ENCODE data around the gene RNF130. TPM values are rescaled to one million over a fixed set of nuclear protein-coding genes. Genes with fewer than 3 reads are reported as not detected.

The RNF130 gene
- total RNA-seq, 1 donor from 2014 or later: 183 TPM

- Mint-ChIP-seq H3K4me3 (no peak overlapping the region), H3K4me1 (peaks cover 17% of the 10 kb centered on the region), H3K36me3 (no peaks in the 10 kb centered on the region), H3K27ac (no peak overlapping the region), H3K9me3 (no peaks in the 10 kb centered on the region), H3K27me3 (ENCODE audit: insufficient read depth, low read depth) (peaks cover 4% of the 10 kb centered on the region)
- Histone ChIP-seq H3K9me3 (ENCODE audit: low read depth) (no peaks in the 10 kb centered on the region), H3K27me3 (no peaks in the 10 kb centered on the region), H3K4me2 (no peak overlapping the region), H3K9ac (no peak overlapping the region), H4K20me1 (ENCODE audit: low read depth) (no peaks in the 10 kb centered on the region), H2AFZ (replicated peaks) (no peak overlapping the region), H3K27ac (no peak overlapping the region), H3K4me3 (no peak overlapping the region), H3F3A (ENCODE audit: low read depth) (no peaks in the 10 kb centered on the region), H3K79me2 (ENCODE audit: low read depth) (no peaks in the 10 kb centered on the region), H3K36me3 (no peaks in the 10 kb centered on the region), H3K4me1 (peaks cover 17% of the 10 kb centered on the region)
- TF ChIP-seq CTCF (IDR thresholded peaks at IDR 0.05) (no peak), EZH2phosphoT487 (IDR thresholded peaks at IDR 0.05) (no peak), EZH2 (IDR thresholded peaks at IDR 0.05) (no peak)
- DNase-seq (ENCODE audit: low spot score): no peak
Measured at GRCh38 chr5:180113660-180114303, 42.2 kb upstream of the RNF130 start.

GRCh38 chr5:180112181-180112861, 40.8 kb upstream of the RNF130 start:
- Mint-ChIP-seq H3K36me3 (peaks cover 2% of the 10 kb centered on the region), H3K4me3 (no peak overlapping the region)

DNA sequence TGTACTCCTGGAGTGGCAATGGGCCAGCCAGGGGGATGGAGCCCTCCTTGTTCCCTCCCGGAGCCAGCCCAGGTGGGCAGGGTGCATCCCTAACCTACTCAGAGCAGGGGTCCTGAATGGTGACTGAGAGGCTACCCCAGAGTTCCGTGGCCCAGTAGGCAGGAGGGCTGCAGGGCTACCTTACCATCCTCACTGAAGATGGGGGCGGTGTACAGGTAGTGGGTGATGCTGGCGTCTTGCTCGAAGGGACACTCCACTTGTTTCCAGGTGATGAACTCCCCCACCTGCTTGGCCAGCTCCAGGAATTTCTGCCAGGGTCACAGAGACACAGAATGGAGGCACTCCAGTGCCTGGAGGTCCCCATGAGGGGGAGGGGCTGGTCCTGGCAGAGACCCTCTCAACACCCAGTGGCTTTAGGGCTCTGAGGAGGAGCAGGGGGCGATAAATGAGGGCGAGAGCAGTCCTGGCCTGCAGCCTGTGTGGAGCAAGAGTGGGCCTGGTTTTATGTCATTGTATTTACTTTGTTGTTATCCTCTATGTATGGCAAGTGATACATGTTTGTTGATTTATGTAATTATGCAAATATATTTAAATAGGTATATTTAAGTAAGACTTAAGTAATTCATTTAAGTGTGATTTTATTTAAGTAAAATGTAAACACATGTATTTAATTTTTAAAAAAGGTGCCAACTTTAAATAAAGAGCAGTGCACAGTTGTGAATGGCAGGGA, 39.9 kb upstream of the RNF130 start:
- Histone ChIP-seq H3K4me2 (no peak overlapping the region), H3K4me1 (peaks cover 13% of the 10 kb centered on the region), H3K9ac (no peak overlapping the region), H3K4me3 (no peak overlapping the region), H4K20me1 (ENCODE audit: low read depth) (no peaks in the 10 kb centered on the region), H3K79me2 (ENCODE audit: low read depth) (no peaks in the 10 kb centered on the region), H3K9me3 (ENCODE audit: low read depth) (peaks cover 9% of the 10 kb centered on the region), H3K36me3 (peaks cover 7% of the 10 kb centered on the region), H3K27me3 (no peaks in the 10 kb centered on the region), H3F3A (ENCODE audit: low read depth) (no peaks in the 10 kb centered on the region), H2AFZ (replicated peaks) (no peak overlapping the region), H3K27ac (no peak overlapping the region)
- Mint-ChIP-seq H3K4me3 (no peak overlapping the region), H3K4me1 (peaks cover 13% of the 10 kb centered on the region), H3K27ac (no peak overlapping the region), H3K27me3 (ENCODE audit: insufficient read depth, low read depth) (peaks cover 3% of the 10 kb centered on the region), H3K9me3 (peaks cover 13% of the 10 kb centered on the region), H3K36me3 (peaks cover 2% of the 10 kb centered on the region)
- no peak for DNase-seq (ENCODE audit: low spot score)
- no peak for TF ChIP-seq CTCF (IDR thresholded peaks at IDR 0.05)

More at GRCh38 chr5:180112181-180112861, 40.8 kb upstream of the RNF130 start:
- Mint-ChIP-seq H3K9me3 (peaks cover 5% of the 10 kb centered on the region), H3K27me3 (ENCODE audit: insufficient read depth, low read depth) (peaks cover 3% of the 10 kb centered on the region), H3K27ac (no peak overlapping the region), H3K4me1 (peaks cover 13% of the 10 kb centered on the region)
- no peak overlapping the region for H3K9ac ChIP-seq
- no peak overlapping the region for H3K4me2 ChIP-seq
- H3K9me3 ChIP-seq (ENCODE audit: low read depth): peaks cover under 1% of the 10 kb centered on the region
- no peaks in the 10 kb centered on the region for H3F3A ChIP-seq (ENCODE audit: low read depth)
- peaks cover 17% of the 10 kb centered on the region for H3K4me1 ChIP-seq
- H3K79me2 ChIP-seq (ENCODE audit: low read depth): no peaks in the 10 kb centered on the region
- H3K4me3 ChIP-seq: no peak overlapping the region
- H4K20me1 ChIP-seq (ENCODE audit: low read depth): no peaks in the 10 kb centered on the region
- H3K36me3 ChIP-seq: no peaks in the 10 kb centered on the region
- no peak for DNase-seq (ENCODE audit: low spot score)
- TF ChIP-seq EZH2 (IDR thresholded peaks at IDR 0.05) (no peak), EZH2phosphoT487 (IDR thresholded peaks at IDR 0.05) (no peak), CTCF (IDR thresholded peaks at IDR 0.05) (no peak)
- no peaks in the 10 kb centered on the region for H3K27me3 ChIP-seq
- no peak overlapping the region for H3K27ac ChIP-seq
- H2AFZ ChIP-seq (replicated peaks): no peak overlapping the region
